Measurements from ENCODE around the gene CST11.

- TF ChIP-seq POLR2A (IDR thresholded peaks at IDR 0.05) = no peak
- TF ChIP-seq CTCF (IDR thresholded peaks at IDR 0.05) = no peak
Observed at GRCh38 chr20:23445596-23446217, 7.0 kb downstream of the CST11 start.
